ENCODE data around the gene MIF4GD. TPM values are rescaled to one million over a fixed set of nuclear protein-coding genes. Genes with fewer than 3 reads are reported as not detected.
"Not testable (repeated sequence)": the region's sequence is repeated elsewhere in the genome, so short reads cannot be mapped to it uniquely, and the experiment has no call there.

MIF4GD gene
- total RNA-seq, 4 donors from 2014 or later: 24.2 to 44.1 (median 30.6) TPM

- H3K4me3 ChIP-seq: no peak overlapping the region
- 85% methylated on average over 6 of the region's 6 CpGs for WGBS
- TF ChIP-seq EP300 (IDR thresholded peaks at IDR 0.05) (no peak), CTCF (IDR thresholded peaks at IDR 0.05) (no peak), POLR2A (IDR thresholded peaks at IDR 0.05) (no peak), POLR2AphosphoS5 (IDR thresholded peaks at IDR 0.05) (no peak)
- H3K9me3 ChIP-seq: no peaks in the 10 kb centered on the region
- peaks cover 30% of the 10 kb centered on the region for H3K36me3 ChIP-seq
- no peak for DNase-seq (ENCODE audit: low spot score in 2 of 2)
- no peak overlapping the region for H3K27ac ChIP-seq
- peaks cover 10% of the 10 kb centered on the region for H3K4me1 ChIP-seq
- no peaks in the 10 kb centered on the region for H3K27me3 ChIP-seq
Observed at GRCh38 chr17:75285123-75285522, 14.1 kb upstream of the MIF4GD start.

DNA sequence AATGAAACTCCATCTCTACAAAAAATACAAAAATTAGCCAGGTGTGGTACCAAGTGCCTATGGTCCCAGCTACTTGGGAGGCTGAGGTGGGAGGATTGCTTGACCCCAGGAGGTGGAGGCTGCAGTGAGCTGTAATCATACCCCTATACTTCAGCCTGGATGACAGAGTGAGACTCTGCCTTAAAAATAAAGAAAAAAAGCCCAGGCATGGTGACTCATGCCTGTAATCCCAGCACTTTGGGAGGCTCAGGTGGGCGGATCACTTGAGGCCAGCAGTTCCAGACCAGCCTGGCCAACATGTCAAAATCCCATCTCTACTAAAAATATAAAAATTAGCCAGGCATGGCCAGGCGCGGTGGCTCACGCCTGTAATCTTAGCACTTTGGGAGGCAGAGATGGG is 9.2 kb upstream of the MIF4GD start:
- 93% methylated on average over 4 of the region's 4 CpGs for WGBS
- DNase-seq (ENCODE audit: low spot score in 2 of 2): not testable (repeated sequence)

DNA sequence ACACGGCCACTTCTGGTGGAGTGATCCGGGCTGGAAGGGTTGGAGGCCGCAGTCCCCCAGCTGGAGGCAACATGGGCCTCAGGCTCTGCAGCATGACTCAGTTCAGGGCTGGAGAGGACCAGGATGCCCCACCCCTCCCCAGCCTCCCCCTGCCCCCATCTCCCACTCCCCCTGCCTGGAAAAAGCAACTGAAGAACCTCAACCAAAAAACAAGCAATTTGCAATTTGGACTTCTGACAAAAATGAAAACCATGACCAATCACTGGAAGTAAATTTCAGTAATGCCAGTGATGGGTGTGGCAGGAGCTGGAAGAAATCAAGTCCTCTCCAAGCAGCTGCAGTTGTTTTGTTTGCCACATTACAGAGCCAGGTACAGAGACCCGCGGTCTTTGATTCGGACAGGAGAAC is 6.6 kb upstream of the MIF4GD start:
- H3K4me3 ChIP-seq: no peak overlapping the region
- no peak for DNase-seq (ENCODE audit: low spot score in 2 of 2)
- peaks cover under 1% of the 10 kb centered on the region for H3K4me1 ChIP-seq
- TF ChIP-seq POLR2A (IDR thresholded peaks at IDR 0.05) (no peak), CTCF (IDR thresholded peaks at IDR 0.05) (no peak), POLR2AphosphoS5 (IDR thresholded peaks at IDR 0.05) (no peak)
- H3K9me3 ChIP-seq: no peaks in the 10 kb centered on the region
- H3K27ac ChIP-seq: no peak overlapping the region
- 64% methylated on average over 6 of the region's 6 CpGs for WGBS
- peaks cover 12% of the 10 kb centered on the region for H3K36me3 ChIP-seq
- no peaks in the 10 kb centered on the region for H3K27me3 ChIP-seq

More for the DNA sequence above, 9.2 kb upstream of the MIF4GD start:
- H3K4me1 ChIP-seq, H3K4me3 ChIP-seq, H3K9me3 ChIP-seq, H3K27me3 ChIP-seq, H3K27ac ChIP-seq: not testable (repeated sequence)
- H3K36me3 ChIP-seq: peaks cover 21% of the 10 kb centered on the region

- Histone ChIP-seq H3K4me3 (no peak overlapping the region), H3K36me3 (no peaks in the 10 kb centered on the region), H3K27me3 (no peaks in the 10 kb centered on the region), H3K9me3 (no peaks in the 10 kb centered on the region), H3K27ac (no peak overlapping the region), H3K4me1 (peaks cover 26% of the 10 kb centered on the region)
- no peak for DNase-seq (ENCODE audit: low spot score in 2 of 2)
- 80% methylated on average over 7 of the region's 7 CpGs for whole genome bisulfite sequencing
- no peak for TF ChIP-seq CTCF (IDR thresholded peaks at IDR 0.05)
- no peak for TF ChIP-seq EP300 (IDR thresholded peaks at IDR 0.05)
- TF ChIP-seq POLR2A (IDR thresholded peaks at IDR 0.05): no peak
- no peak for TF ChIP-seq POLR2AphosphoS5 (IDR thresholded peaks at IDR 0.05)
Observed at GRCh38 chr17:75273977-75274708, 3.1 kb upstream of the MIF4GD start.

GRCh38 chr17:75272848-75273184 is 1.8 kb upstream of the MIF4GD start:
- no peak overlapping the region for H3K27ac ChIP-seq
- no peak overlapping the region for H3K4me3 ChIP-seq
- H3K27me3 ChIP-seq: no peaks in the 10 kb centered on the region
- 61% methylated on average over 3 of the region's 3 CpGs for WGBS
- H3K9me3 ChIP-seq: no peaks in the 10 kb centered on the region
- peaks cover 31% of the 10 kb centered on the region for H3K4me1 ChIP-seq
- no peak for DNase-seq (ENCODE audit: low spot score in 2 of 2)
- no peaks in the 10 kb centered on the region for H3K36me3 ChIP-seq
- no peak for TF ChIP-seq CTCF (IDR thresholded peaks at IDR 0.05)
- no peak for TF ChIP-seq POLR2A (IDR thresholded peaks at IDR 0.05)
- TF ChIP-seq EP300 (IDR thresholded peaks at IDR 0.05): no peak
- no peak for TF ChIP-seq POLR2AphosphoS5 (IDR thresholded peaks at IDR 0.05)
